Vagina (tissue), 2 donors: ENCODE measurements around the gene SMTN. TPM values are rescaled to one million over a fixed set of nuclear protein-coding genes. Genes with fewer than 3 reads are reported as not detected.

Experiments
- DNase-seq, 2 donors: peaks; one replicate each; pipeline ENCODE4 v3.0.0-alpha.2; 2017; ENCODE audit errors: extremely low spot score in 2 of 2
- H3K27ac ChIP-seq: fragments of 200-600 bp; sonication (generic); one replicate; pipeline ENCODE4 v1.5.1; 2019
- H3K27me3 ChIP-seq: fragments of 200-600 bp; sonication (generic); one replicate; pipeline ENCODE4 v1.5.1; 2019
- H3K36me3 ChIP-seq, 2 donors: fragments of 200-600 bp; sonication (generic); one replicate each; pipeline ENCODE4 v1.5.1; 2017 to 2019
- H3K4me1 ChIP-seq: fragments of 200-600 bp; sonication (generic); one replicate; pipeline ENCODE4 v1.5.1; 2019
- H3K4me3 ChIP-seq, 2 donors: fragments of 200-600 bp; sonication (generic); 1 replicate in 1 of 2; 2 replicates in 1 of 2; pipeline ENCODE4 v1.5.1; 2016 to 2019
- H3K9me3 ChIP-seq: fragments of 200-600 bp; sonication (generic); one replicate; pipeline ENCODE4 v1.5.1; 2019
- POLR2A ChIP-seq, 2 donors: fragments of 450-650 bp; IDR thresholded peaks; one replicate each; pipeline ENCODE4 v1.6.1; 2017; ENCODE audit warnings: antibody characterized with exemption in 2 of 2, mild to moderate bottlenecking in 2 of 2, moderate library complexity in 2 of 2
- POLR2AphosphoS5 ChIP-seq, 2 donors: sonication (generic); formaldehyde crosslinking; IDR thresholded peaks; one replicate each; pipeline ENCODE4 v1.9.0; 2017; ENCODE audit warnings: antibody characterized with exemption in 2 of 2, mild to moderate bottlenecking in 2 of 2, low read depth in 1 of 2; ENCODE audit not compliant: insufficient read depth in 1 of 2
- intact Hi-C: fragments of 100-400 bp; cut with DNase I; formaldehyde crosslinking; loops from one replicate; pipeline ENCODE4 v1.15.1; 2023
- total RNA-seq: library from RNA; depleted of rRNA; stranded (reverse); fragments of >200 nt; gene quantifications from one replicate; pipeline ENCODE4 v1.2.3, GENCODE V29; 2016
- TF ChIP-seq, protein P1 (sequence below), 3 experiments: fragments of 450-650 bp in 2 of 3; fragments of 200-600 bp in 1 of 3; sonication (generic) in 1 of 3; IDR thresholded peaks; one replicate each; pipeline ENCODE4 v1.5.1; 2017 to 2019; ENCODE audit warnings: antibody characterized with exemption in 3 of 3, mild to moderate bottlenecking in 2 of 3, moderate library complexity in 2 of 3

The SMTN gene
- total RNA-seq, 1 donor from 2014 or later = 199 TPM

DNA sequence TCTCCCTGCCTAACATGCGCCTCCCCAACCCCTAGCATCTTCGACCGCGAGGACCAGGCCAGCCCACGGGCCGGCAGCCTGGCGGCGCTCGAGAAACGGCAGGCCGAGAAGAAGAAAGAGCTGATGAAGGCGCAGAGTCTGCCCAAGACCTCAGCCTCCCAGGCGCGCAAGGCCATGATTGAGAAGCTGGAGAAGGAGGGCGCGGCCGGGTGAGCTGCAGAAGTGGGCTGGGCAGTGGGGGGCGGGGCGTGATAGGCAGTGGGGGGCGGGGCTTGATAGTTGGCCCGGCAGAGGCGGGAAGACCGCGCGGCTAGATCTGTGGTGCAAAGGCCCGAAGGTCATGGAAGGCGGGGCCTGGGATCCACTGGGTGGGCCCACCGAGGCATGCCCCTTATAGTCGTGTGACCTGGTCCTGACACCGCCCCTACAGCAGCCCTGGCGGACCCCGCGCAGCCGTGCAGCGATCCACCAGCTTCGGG is 17.6 kb downstream of the SMTN start:
- Histone ChIP-seq H3K27ac (peak overlapping the region; percentile 98), H3K4me3 (no peak overlapping the region), H3K36me3 (peaks cover 3 to 66% of the 10 kb centered on the region in 2 donors), H3K9me3 (no peaks in the 10 kb centered on the region), H3K27me3 (no peaks in the 10 kb centered on the region), H3K4me1 (peaks cover 62% of the 10 kb centered on the region)
- intact Hi-C loops = no loop called here
- TF ChIP-seq POLR2A (IDR thresholded peaks at IDR 0.05) (no peak), POLR2AphosphoS5 (IDR thresholded peaks at IDR 0.05; ENCODE audit: insufficient read depth in 1 of 2, low read depth in 1 of 2) (peak in 1 of 2 donors; percentile 59)
- no peak for DNase-seq

- intact Hi-C loops = no loop called here
- H3K4me3 ChIP-seq = no peak overlapping the region
- no peak for DNase-seq
These were observed 18.3 kb downstream of the SMTN start for GRCh38 chr22:31099386-31099785.

DNA sequence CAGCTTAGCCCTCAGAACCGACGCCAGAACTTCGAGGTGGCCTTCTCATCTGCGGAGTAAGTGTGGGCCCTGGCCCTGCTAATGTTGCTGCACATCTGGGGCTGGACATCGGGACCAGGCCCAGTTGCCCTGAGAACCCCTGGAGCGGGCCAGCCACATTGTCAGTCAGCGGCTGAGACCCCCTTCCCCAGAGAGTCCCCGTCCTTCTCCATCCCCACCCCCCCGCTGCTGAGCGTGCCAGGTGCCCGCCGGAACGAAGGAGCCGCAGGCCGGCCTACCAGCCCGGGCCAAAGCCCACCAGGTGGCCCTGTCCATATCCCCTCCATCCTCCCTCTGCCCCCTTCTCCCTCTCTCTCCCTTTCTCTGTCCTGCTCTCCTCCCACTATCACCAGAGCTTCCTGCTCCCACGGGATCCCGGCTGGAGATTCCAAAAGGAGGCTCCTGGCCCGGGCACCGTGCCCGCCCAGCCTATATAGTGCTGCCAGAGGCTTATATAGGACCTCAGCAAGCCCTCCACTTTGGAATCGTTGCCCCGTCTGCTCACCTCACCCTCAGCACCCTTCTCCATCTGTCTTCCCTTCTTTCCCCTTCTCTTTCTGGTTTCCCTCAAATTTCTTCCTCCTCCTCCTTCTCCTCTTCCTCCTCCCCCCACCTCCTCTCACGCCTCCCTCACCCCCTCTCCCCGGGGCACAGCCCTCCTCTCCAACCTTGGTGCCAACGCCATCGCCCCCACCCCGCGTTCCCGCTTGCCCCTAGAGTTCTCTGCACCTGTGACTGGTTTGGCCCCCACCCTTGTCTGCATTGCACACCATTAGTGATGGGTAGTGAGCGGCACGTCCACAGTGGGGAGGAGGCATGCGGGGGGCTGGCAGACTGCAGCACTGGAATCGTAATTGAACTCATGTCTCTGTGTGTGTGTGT is 19.0 kb downstream of the SMTN start:
- Histone ChIP-seq H3K9me3 (no peaks in the 10 kb centered on the region), H3K36me3 (peaks cover 3 to 52% of the 10 kb centered on the region in 2 donors), H3K27ac (peak overlapping the region; percentile 98), H3K4me3 (no peak overlapping the region), H3K27me3 (no peaks in the 10 kb centered on the region), H3K4me1 (peaks cover 71% of the 10 kb centered on the region)
- TF ChIP-seq, protein P1, sequence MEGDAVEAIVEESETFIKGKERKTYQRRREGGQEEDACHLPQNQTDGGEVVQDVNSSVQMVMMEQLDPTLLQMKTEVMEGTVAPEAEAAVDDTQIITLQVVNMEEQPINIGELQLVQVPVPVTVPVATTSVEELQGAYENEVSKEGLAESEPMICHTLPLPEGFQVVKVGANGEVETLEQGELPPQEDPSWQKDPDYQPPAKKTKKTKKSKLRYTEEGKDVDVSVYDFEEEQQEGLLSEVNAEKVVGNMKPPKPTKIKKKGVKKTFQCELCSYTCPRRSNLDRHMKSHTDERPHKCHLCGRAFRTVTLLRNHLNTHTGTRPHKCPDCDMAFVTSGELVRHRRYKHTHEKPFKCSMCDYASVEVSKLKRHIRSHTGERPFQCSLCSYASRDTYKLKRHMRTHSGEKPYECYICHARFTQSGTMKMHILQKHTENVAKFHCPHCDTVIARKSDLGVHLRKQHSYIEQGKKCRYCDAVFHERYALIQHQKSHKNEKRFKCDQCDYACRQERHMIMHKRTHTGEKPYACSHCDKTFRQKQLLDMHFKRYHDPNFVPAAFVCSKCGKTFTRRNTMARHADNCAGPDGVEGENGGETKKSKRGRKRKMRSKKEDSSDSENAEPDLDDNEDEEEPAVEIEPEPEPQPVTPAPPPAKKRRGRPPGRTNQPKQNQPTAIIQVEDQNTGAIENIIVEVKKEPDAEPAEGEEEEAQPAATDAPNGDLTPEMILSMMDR (IDR thresholded peaks at IDR 0.05) = no peak
- TF ChIP-seq POLR2A (IDR thresholded peaks at IDR 0.05) (no peak), POLR2AphosphoS5 (IDR thresholded peaks at IDR 0.05; ENCODE audit: insufficient read depth in 1 of 2, low read depth in 1 of 2) (no peak)
- no peak for DNase-seq
- intact Hi-C loops = no loop called here

More at GRCh38 chr22:31099386-31099785, 18.3 kb downstream of the SMTN start:
- no peaks in the 10 kb centered on the region for H3K9me3 ChIP-seq
- peak overlapping the region; percentile 98 for H3K27ac ChIP-seq
- peaks cover 3 to 59% of the 10 kb centered on the region in 2 donors for H3K36me3 ChIP-seq
- TF ChIP-seq, protein P1 (IDR thresholded peaks at IDR 0.05) = no peak
- TF ChIP-seq POLR2A (IDR thresholded peaks at IDR 0.05) = no peak
- no peak for TF ChIP-seq POLR2AphosphoS5 (IDR thresholded peaks at IDR 0.05; ENCODE audit: insufficient read depth in 1 of 2, low read depth in 1 of 2)
- no peaks in the 10 kb centered on the region for H3K27me3 ChIP-seq
- peaks cover 64% of the 10 kb centered on the region for H3K4me1 ChIP-seq

- TF ChIP-seq POLR2A (IDR thresholded peaks at IDR 0.05) (no peak), POLR2AphosphoS5 (IDR thresholded peaks at IDR 0.05; ENCODE audit: insufficient read depth in 1 of 2, low read depth in 1 of 2) (peak in 1 of 2 donors; percentile 12)
- Histone ChIP-seq H3K4me1 (peaks cover 79% of the 10 kb centered on the region), H3K27me3 (no peaks in the 10 kb centered on the region), H3K36me3 (peaks cover 3 to 44% of the 10 kb centered on the region in 2 donors), H3K4me3 (no peak overlapping the region), H3K9me3 (no peaks in the 10 kb centered on the region), H3K27ac (peak overlapping the region; percentile 98)
- no peak for DNase-seq
- intact Hi-C loops = no loop called here
These were observed 19.8 kb downstream of the SMTN start for GRCh38 chr22:31100762-31101525.

- peak in 1 of 2 donors; percentile 98 for DNase-seq
- peak overlapping the region; percentile 98 for H3K27ac ChIP-seq
- TF ChIP-seq POLR2AphosphoS5 (IDR thresholded peaks at IDR 0.05; ENCODE audit: insufficient read depth in 1 of 2, low read depth in 1 of 2) (peak; percentile 88 to 97), POLR2A (IDR thresholded peaks at IDR 0.05) (no peak)
- intact Hi-C loops = no loop called here
- no peak overlapping the region for H3K4me3 ChIP-seq
- no peaks in the 10 kb centered on the region for H3K27me3 ChIP-seq
- H3K36me3 ChIP-seq = peaks cover 3 to 28% of the 10 kb centered on the region in 2 donors
- H3K4me1 ChIP-seq = peaks cover 89% of the 10 kb centered on the region
- no peaks in the 10 kb centered on the region for H3K9me3 ChIP-seq
These were observed 21.4 kb downstream of the SMTN start for GRCh38 chr22:31102441-31103081.

- peak overlapping the region; percentile 98 for H3K27ac ChIP-seq
- no peaks in the 10 kb centered on the region for H3K27me3 ChIP-seq
- intact Hi-C loops = no loop called here
- no peak overlapping the region for H3K4me3 ChIP-seq
- no peak for TF ChIP-seq POLR2A (IDR thresholded peaks at IDR 0.05)
- no peak for TF ChIP-seq POLR2AphosphoS5 (IDR thresholded peaks at IDR 0.05; ENCODE audit: insufficient read depth in 1 of 2, low read depth in 1 of 2)
- TF ChIP-seq, protein P1 (IDR thresholded peaks at IDR 0.05) = no peak
- DNase-seq = no peak
- peaks cover 87% of the 10 kb centered on the region for H3K4me1 ChIP-seq
- no peaks in the 10 kb centered on the region for H3K9me3 ChIP-seq
- H3K36me3 ChIP-seq = peaks cover 3 to 22% of the 10 kb centered on the region in 2 donors
These were observed 22.0 kb downstream of the SMTN start for GRCh38 chr22:31103111-31103510.
